HepG2 (cell line): ENCODE results near the gene FAM167B. TPM values are rescaled to one million over a fixed set of nuclear protein-coding genes. Genes with fewer than 3 reads are reported as not detected.

Source experiments
- CREB1 ChIP-seq, 2 experiments: fragments of 450-650 bp in 1 of 2; IDR thresholded peaks; 2 replicates each; pipeline ENCODE4 v1.6.1; 2016 to 2017; ENCODE audit warnings: control low read depth in 1 of 2, mild to moderate bottlenecking in 1 of 2, missing compliant biosample characterization in 1 of 2, missing genetic modification characterization in 1 of 2
- LRRFIP1 ChIP-seq: sonication (generic); formaldehyde crosslinking; conservative IDR thresholded peaks from 2 replicates; pipeline ENCODE4 v1.4.0; 2020; ENCODE audit warnings: missing genetic modification reagents
- MED13 ChIP-seq: sonication (generic); formaldehyde crosslinking; IDR thresholded peaks from 2 replicates; pipeline ENCODE4 v1.5.0; 2020; ENCODE audit warnings: missing genetic modification reagents
- MYNN ChIP-seq: sonication (generic); formaldehyde crosslinking; IDR thresholded peaks from 2 replicates; pipeline ENCODE4 v1.4.0; 2020; ENCODE audit warnings: mild to moderate bottlenecking, low read depth, missing genetic modification reagents
- NR2F6 ChIP-seq, 2 experiments: IDR thresholded peaks; 2 replicates each; pipeline ENCODE4 v1.6.1; 2016; ENCODE audit warnings: antibody characterized with exemption in 1 of 2, mild to moderate bottlenecking in 1 of 2
- PLSCR1 ChIP-seq: sonication (generic); formaldehyde crosslinking; IDR thresholded peaks from 2 replicates; pipeline ENCODE4 v1.5.0; 2020; ENCODE audit warnings: missing genetic modification reagents, mild to moderate bottlenecking, borderline replicate concordance
- POLR2A ChIP-seq, 2 experiments: IDR thresholded peaks; 2 replicates each; pipeline ENCODE4 v1.6.1; 2011; ENCODE audit warnings: low read depth in 2 of 2, low read length in 2 of 2, mild to moderate bottlenecking in 1 of 2, moderate library complexity in 1 of 2; ENCODE audit not compliant: insufficient read depth in 1 of 2
- SP1 ChIP-seq, 2 experiments: fragments of 450-650 bp in 1 of 2; sonication (generic) in 1 of 2; formaldehyde crosslinking in 1 of 2; IDR thresholded peaks; 2 replicates each; pipeline versions ENCODE4 v1.4.0 to v1.6.1; 2016 to 2020; ENCODE audit warnings: missing genetic modification reagents in 1 of 2
- ZBTB20 ChIP-seq: sonication (generic); formaldehyde crosslinking; IDR thresholded peaks from 2 replicates; pipeline ENCODE4 v1.8.1; 2023; ENCODE audit warnings: missing genetic modification reagents, low read depth, mild to moderate bottlenecking, borderline replicate concordance
- ZNF20 ChIP-seq: sonication (generic); formaldehyde crosslinking; IDR thresholded peaks from 2 replicates; pipeline ENCODE4 v1.4.0; 2020; ENCODE audit warnings: mild to moderate bottlenecking, moderate library complexity, missing genetic modification reagents
- ZNF281 ChIP-seq: sonication (generic); formaldehyde crosslinking; IDR thresholded peaks from 2 replicates; pipeline ENCODE4 v1.4.0; 2020; ENCODE audit warnings: missing genetic modification reagents, borderline replicate concordance
- ZNF317 ChIP-seq: sonication (generic); formaldehyde crosslinking; IDR thresholded peaks from 2 replicates; pipeline ENCODE4 v1.5.0; 2020; ENCODE audit warnings: mild to moderate bottlenecking, missing genetic modification reagents
- ZNF329 ChIP-seq: sonication (generic); formaldehyde crosslinking; IDR thresholded peaks from 2 replicates; pipeline ENCODE4 v1.9.0; 2021; ENCODE audit warnings: low read depth, mild to moderate bottlenecking, missing genetic modification reagents
- ZNF512 ChIP-seq: sonication (generic); formaldehyde crosslinking; IDR thresholded peaks from 2 replicates; pipeline ENCODE4 v1.4.0; 2020; ENCODE audit warnings: mild to moderate bottlenecking, missing genetic modification reagents
- ZNF552 ChIP-seq: sonication (generic); formaldehyde crosslinking; IDR thresholded peaks from 2 replicates; pipeline ENCODE4 v1.9.0; 2022; ENCODE audit warnings: missing genetic modification reagents, mild to moderate bottlenecking, borderline replicate concordance
- ZNF574 ChIP-seq: sonication (generic); formaldehyde crosslinking; IDR thresholded peaks from 2 replicates; pipeline ENCODE4 v1.4.0; 2020; ENCODE audit warnings: missing genetic modification reagents
- ZZZ3 ChIP-seq: sonication (generic); formaldehyde crosslinking; IDR thresholded peaks from 2 replicates; pipeline ENCODE4 v1.4.0; 2020; ENCODE audit warnings: missing genetic modification reagents, mild to moderate bottlenecking, borderline replicate concordance
- polyA plus RNA-seq, 8 experiments: library from polyadenylated mRNA; depleted of rRNA in 3 of 8; stranded (reverse) in 7 of 8; unstranded in 1 of 8; fragments of >200 nt; fragmentation: Illumina TruSeq in 4 of 8; extraction: Trizol in 4 of 8; gene quantifications; 2 replicates each; pipeline versions ENCODE4 v1.2.1 to v1.2.3, GENCODE V29; 2011 to 2016; ENCODE audit warnings: low read depth in 4 of 8, missing spikeins in 1 of 8, mixed read lengths in 1 of 8; ENCODE audit not compliant: insufficient read depth in 1 of 8
- total RNA-seq, 5 experiments: library from RNA; depleted of rRNA; stranded (reverse); fragments of >200 nt; fragmentation: Illumina TruSeq; extraction: Trizol; gene quantifications; 2 replicates each; pipeline ENCODE4 v1.2.3, GENCODE V29; 2016; ENCODE audit warnings: low read depth in 1 of 5

Gene FAM167B
- total and polyA plus RNA-seq, 2 of the 13 experiments (the other 11 are each of a cell fraction or from before 2014, with no cell fraction given) = 0.15 to 0.70 TPM

- TF ChIP-seq MYNN (CRISPR knock-in tag) = no peak
- peak; percentile 85 for TF ChIP-seq CREB1 (IDR thresholded peaks at IDR 0.05)
- TF ChIP-seq CREB1 (CRISPR knock-in tag; IDR thresholded peaks at IDR 0.05) = peak; percentile 95
- no peak for TF ChIP-seq PLSCR1 (CRISPR knock-in tag)
- no peak; the same call in 1 of the 2 replicates for TF ChIP-seq ZZZ3 (CRISPR knock-in tag)
- TF ChIP-seq ZBTB20 (CRISPR knock-in tag) = no peak; the same call in 1 of the 2 replicates
- TF ChIP-seq MED13 (CRISPR knock-in tag) = no peak
- no peak for TF ChIP-seq LRRFIP1 (CRISPR knock-in tag)
- TF ChIP-seq ZNF20 (CRISPR knock-in tag) = no peak
- peak; percentile 81 for TF ChIP-seq ZNF574 (CRISPR knock-in tag)
- no peak for TF ChIP-seq ZNF512 (CRISPR knock-in tag)
- TF ChIP-seq ZNF317 (CRISPR knock-in tag) = peak; percentile 71; the same call in 1 of the 2 replicates
- TF ChIP-seq ZNF329 = peak; percentile 51; the same call in 1 of the 2 replicates
- no peak for TF ChIP-seq NR2F6 (IDR thresholded peaks at IDR 0.05)
- TF ChIP-seq NR2F6 (CRISPR knock-in tag; IDR thresholded peaks at IDR 0.05) = peak; percentile 15; the same call in 1 of the 2 replicates
- 0 out of 2 replicates have a peak, but pooled peaks have one; percentile 32 for TF ChIP-seq ZNF552
- TF ChIP-seq ZNF281 (CRISPR knock-in tag) = 0 out of 2 replicates have a peak, but pooled peaks have one; percentile 5
- peak; percentile 73 to 77 for TF ChIP-seq POLR2A (IDR thresholded peaks at IDR 0.05; ENCODE audit: insufficient read depth in 1 of 2, low read depth in 2 of 2, low read length in 2 of 2)
- no peak for TF ChIP-seq SP1 (IDR thresholded peaks at IDR 0.05)
- peak; percentile 52 for TF ChIP-seq SP1 (CRISPR knock-in tag; IDR thresholded peaks at IDR 0.05)
Observed at GRCh38 chr1:32221980-32222755, 24.9 kb upstream of the FAM167B start, which contains the start of the genes EIF3I and TMEM234 (continued).
